GM18858 (cell line): Measurements from ENCODE around the gene TAF8.

ENCODE experiments used
- ATAC-seq: cut with Tn5 transposase; IDR thresholded peaks from one replicate; pipeline ENCODE4 v1.9.1; 2021; ENCODE audit not compliant: unreplicated experiment

The TAF8 gene

GRCh38 chr6:42120895-42121865 is 70.9 kb downstream of the TAF8 start:
- no peak for ATAC-seq

- no peak for ATAC-seq
These were observed 73.2 kb downstream of the TAF8 start for GRCh38 chr6:42123379-42124103.

- no peak for ATAC-seq
These were observed 74.0 kb downstream of the TAF8 start for GRCh38 chr6:42124223-42124836.

DNA sequence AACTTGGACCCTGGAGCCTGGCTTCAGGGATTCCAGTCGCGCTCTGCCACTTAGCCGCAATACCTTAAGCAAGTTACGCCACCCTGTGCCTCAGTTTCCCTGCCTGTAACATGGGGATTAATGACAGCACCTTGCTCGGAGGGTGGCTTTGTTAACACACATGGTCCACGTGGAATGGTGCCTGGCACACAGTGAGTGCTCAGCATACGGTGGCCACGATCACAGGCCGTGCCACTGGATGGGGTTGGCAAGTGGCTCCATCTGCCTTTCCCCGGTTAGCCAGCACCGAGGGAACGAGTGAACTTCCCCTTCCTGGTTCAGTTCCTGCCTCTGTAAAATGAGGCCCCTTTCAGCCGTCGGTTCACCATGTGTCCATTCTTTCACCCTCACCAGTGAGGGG is 74.9 kb downstream of the TAF8 start:
- no peak for ATAC-seq

DNA sequence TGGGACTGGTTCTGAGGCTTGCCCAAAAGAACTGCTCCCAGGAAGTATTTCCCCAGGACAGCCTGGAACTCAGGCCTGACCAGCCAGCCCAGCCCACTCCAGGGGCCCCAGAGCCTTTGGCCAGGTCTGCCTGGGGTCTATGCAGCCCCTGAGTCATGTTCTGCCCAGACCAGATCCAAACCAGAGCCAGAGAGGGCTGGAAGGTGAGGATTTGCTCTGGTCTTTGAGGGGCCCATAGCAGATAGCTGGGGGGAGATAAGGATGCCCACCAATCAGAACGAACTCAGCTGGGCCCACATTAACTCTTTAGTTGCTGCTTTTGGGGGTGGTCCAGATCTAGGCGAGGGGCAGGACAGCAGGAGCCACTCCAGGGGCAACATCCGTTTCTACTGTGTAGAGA is 75.3 kb downstream of the TAF8 start:
- ATAC-seq: no peak

- ATAC-seq: no peak
These were observed 78.4 kb downstream of the TAF8 start for GRCh38 chr6:42128460-42129359.

GRCh38 chr6:42129360-42129676 is 79.0 kb downstream of the TAF8 start:
- ATAC-seq: no peak

DNA sequence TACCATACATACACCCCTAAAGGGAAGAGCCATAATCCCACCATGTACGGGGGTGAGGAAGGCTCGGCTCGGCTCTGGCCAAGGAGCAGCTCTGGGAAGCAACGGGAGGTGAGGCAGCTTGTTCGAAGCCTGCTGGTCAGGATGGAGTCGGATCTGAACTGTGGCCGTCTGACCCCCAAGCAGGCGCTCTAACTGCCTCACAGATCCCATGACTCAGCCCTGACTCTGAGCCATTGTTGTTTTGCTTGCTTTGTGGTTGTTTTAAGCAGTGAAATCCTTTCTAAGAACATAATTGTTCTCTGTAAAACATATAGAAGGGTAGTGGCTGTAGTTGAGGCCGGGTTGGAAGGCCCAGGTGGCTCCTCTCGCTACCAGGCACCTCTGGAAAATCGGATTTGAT is 81.2 kb downstream of the TAF8 start:
- no peak for ATAC-seq

- ATAC-seq: no peak
These were observed 83.6 kb downstream of the TAF8 start for GRCh38 chr6:42133926-42134325.

DNA sequence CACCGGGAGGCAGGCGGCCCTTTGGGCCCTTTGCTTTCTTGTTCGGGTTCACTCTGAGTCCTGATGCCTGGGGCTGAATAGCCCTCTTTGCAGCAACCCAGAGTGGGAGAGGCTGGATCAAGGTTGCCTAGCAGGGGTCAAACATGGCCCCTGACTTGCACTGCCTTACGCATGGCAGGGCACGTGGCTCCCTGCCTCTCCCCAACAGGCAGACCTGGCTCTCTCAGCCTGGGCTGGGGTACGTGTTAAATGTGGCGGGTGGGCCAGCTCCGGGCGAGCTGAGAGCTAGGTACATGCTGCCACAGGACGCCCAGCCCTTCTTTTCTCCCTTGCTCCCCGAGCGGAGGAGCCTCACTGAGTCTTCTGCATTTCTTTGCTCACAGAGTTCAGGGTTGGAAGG is 84.8 kb downstream of the TAF8 start:
- no peak for ATAC-seq

DNA sequence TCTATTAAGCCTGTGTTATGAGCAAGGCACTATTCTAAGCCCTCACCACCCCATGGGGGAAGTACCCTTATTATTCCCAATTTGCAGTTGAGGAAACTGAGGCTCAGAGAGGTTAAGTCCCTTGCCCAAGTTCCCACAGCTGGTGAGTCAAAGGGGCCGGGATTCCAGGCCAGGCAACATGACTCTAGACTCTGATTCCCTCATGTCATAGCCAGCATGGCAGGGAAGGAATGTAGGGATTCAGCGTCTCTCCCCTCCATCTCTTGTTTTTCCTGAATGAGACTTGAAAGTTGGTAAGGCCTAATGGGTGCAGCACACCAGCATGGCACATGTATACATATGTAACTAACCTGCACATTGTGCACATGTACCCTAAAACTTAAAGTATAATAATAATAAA is 85.4 kb downstream of the TAF8 start:
- no peak for ATAC-seq

- ATAC-seq: no peak
These were observed 86.3 kb downstream of the TAF8 start for GRCh38 chr6:42136508-42137193.
